OCI-LY7 (cell line): ENCODE data around the gene CDCA5. TPM values are rescaled to one million over a fixed set of nuclear protein-coding genes. Genes with fewer than 3 reads are reported as not detected.

ENCODE experiments used
- BruUV-seq: library from RNA; stranded (reverse); fragments of 400-500 nt; replicated peaks from 2 replicates; lab custom pipeline; 2021; lab: Mats Ljungman, UMichigan
- CTCF ChIA-PET: fragments of 300-600 bp; sonication (Branson Sonifier 250); formaldehyde crosslinking; loops from one replicate; lab custom pipeline; 2022; ENCODE audit warnings: antibody characterized with exemption; ENCODE audit not compliant: unreplicated experiment; lab: Charles Lee
- POLR2A ChIA-PET: fragments of 300-600 bp; sonication (Branson Sonifier 250); formaldehyde crosslinking; loops from one replicate; lab custom pipeline; 2022; ENCODE audit warnings: antibody characterized with exemption; lab: Charles Lee
- DNase-seq: peaks from one replicate; pipeline ENCODE4 v3.0.0-alpha.2; 2015; ENCODE audit warnings: low spot score
- H2AFZ ChIP-seq: fragments of 200-600 bp; sonication (generic), shearing (Covaris generic); 2 replicates; pipeline ENCODE4 v1.6.1; 2014; ENCODE audit warnings: mild to moderate bottlenecking, antibody characterized with exemption, low read length, moderate library complexity
- H3K27ac ChIP-seq: fragments of 200-600 bp; sonication (generic); 2 replicates; pipeline ENCODE4 v1.5.1; 2014; ENCODE audit warnings: mixed run types, low read depth, mild to moderate bottlenecking, moderate library complexity, low read length, inconsistent platforms; ENCODE audit not compliant: poor library complexity, severe bottlenecking
- H3K36me3 ChIP-seq: fragments of 200-600 bp; sonication (generic); 2 replicates; pipeline ENCODE4 v1.6.1; 2014; ENCODE audit warnings: mild to moderate bottlenecking, antibody characterized with exemption, low read length, moderate library complexity, mixed read lengths; ENCODE audit not compliant: insufficient read depth
- H3K4me1 ChIP-seq: fragments of 200-600 bp; sonication (generic); 2 replicates; pipeline ENCODE4 v1.5.1; 2014; ENCODE audit warnings: mild to moderate bottlenecking, low read length; ENCODE audit not compliant: insufficient read depth, poor library complexity, severe bottlenecking
- H3K4me2 ChIP-seq: fragments of 200-600 bp; sonication (generic); 2 replicates; pipeline ENCODE4 v1.6.1; 2014; ENCODE audit warnings: mild to moderate bottlenecking, low read length
- H3K4me3 ChIP-seq: fragments of 200-600 bp; sonication (generic); 2 replicates; pipeline ENCODE4 v1.5.1; 2014; ENCODE audit warnings: mild to moderate bottlenecking, low read depth, low read length; ENCODE audit not compliant: poor library complexity, severe bottlenecking
- H3K79me2 ChIP-seq: fragments of 200-600 bp; sonication (generic); 2 replicates; pipeline ENCODE4 v1.6.1; 2016; ENCODE audit warnings: low read depth, mild to moderate bottlenecking, low read length, moderate library complexity, mixed read lengths; ENCODE audit not compliant: insufficient read depth
- H3K9me2 ChIP-seq: fragments of 200-600 bp; sonication (generic); 2 replicates; pipeline ENCODE4 v1.6.1; 2016; ENCODE audit warnings: mild to moderate bottlenecking, low read length, mixed read lengths; ENCODE audit not compliant: insufficient read depth
- H3K9me3 ChIP-seq: fragments of 200-600 bp; sonication (generic); 2 replicates; pipeline ENCODE4 v1.6.1; 2014; ENCODE audit warnings: mild to moderate bottlenecking, mixed run types, low read length, mixed read lengths
- H4K20me1 ChIP-seq: fragments of 200-600 bp; sonication (generic); 2 replicates; pipeline ENCODE4 v1.6.1; 2014; ENCODE audit warnings: mild to moderate bottlenecking, antibody characterized with exemption, low read length, moderate library complexity, mixed read lengths; ENCODE audit not compliant: insufficient read depth
- CTCF ChIP-seq: fragments of 200-600 bp; sonication (generic); conservative IDR thresholded peaks from 2 replicates; pipeline ENCODE4 v1.5.1; 2014; ENCODE audit warnings: mild to moderate bottlenecking, antibody characterized with exemption, low read length, moderate library complexity, mixed read lengths
- EZH2phosphoT487 ChIP-seq: fragments of 200-600 bp; sonication (generic); IDR thresholded peaks from 2 replicates; pipeline ENCODE4 v1.6.1; 2018; ENCODE audit warnings: low read depth, borderline replicate concordance, mild to moderate bottlenecking, mixed run types, antibody characterized with exemption, low read length, moderate library complexity, mixed read lengths
- intact Hi-C: fragments of 100-400 bp; cut with micrococcal nuclease; formaldehyde crosslinking; loops from one replicate; pipeline ENCODE4 v1.10.0; 2022; ENCODE audit not compliant: unreplicated experiment
- microRNA-seq: library from miRNA; unstranded; fragments of <30 nt; microRNA quantifications from one replicate; pipeline ENCODE4 v1.2.0, GENCODE V29; 2022; ENCODE audit warnings: borderline replicate concordance
- small RNA-seq: library from RNA; depleted of rRNA; stranded (forward); fragments of <200 nt; gene quantifications from one replicate; pipeline ENCODE3, GENCODE V24; 2014
- total RNA-seq, 2 experiments: library from RNA; depleted of rRNA in 1 of 2; stranded (reverse); fragments of >200 nt in 1 of 2; shearing (Covaris generic) in 1 of 2; gene quantifications; 2 replicates each; pipeline ENCODE4 v1.2.3, GENCODE V29; 2014 to 2022

Gene CDCA5
- total RNA-seq, 2 experiments from 2014 or later: 135 to 151 TPM

GRCh38 chr11:65034423-65034822 lies 49.4 kb downstream of the CDCA5 start:
- H3K4me2 ChIP-seq: no peak overlapping the region
- H3K36me3 ChIP-seq: peaks cover 13% of the 10 kb centered on the region
- no peaks in the 10 kb centered on the region; the same call in 1 of the 2 replicates for H3K79me2 ChIP-seq
- no peaks in the 10 kb centered on the region for H3K9me2 ChIP-seq
- no peaks in the 10 kb centered on the region for H4K20me1 ChIP-seq
- no TSS peak for BruUV-seq
- no peak overlapping the region for H2AFZ ChIP-seq
- H3K4me1 ChIP-seq: peaks cover 24% of the 10 kb centered on the region
- H3K27ac ChIP-seq: no peak overlapping the region
- H3K9me3 ChIP-seq: no peaks in the 10 kb centered on the region
- ChIA-PET CTCF (no interaction called here), POLR2A (no interaction called here)
- no peak overlapping the region for H3K4me3 ChIP-seq
- intact Hi-C loops: no loop called here
- TF ChIP-seq CTCF: no peak
- DNase-seq: no peak

GRCh38 chr11:65032216-65032615 lies 51.6 kb downstream of the CDCA5 start:
- H3K9me2 ChIP-seq: no peaks in the 10 kb centered on the region
- H3K4me3 ChIP-seq: no peak overlapping the region
- CTCF ChIA-PET: no interaction called here
- no peak overlapping the region for H2AFZ ChIP-seq
- BruUV-seq: no TSS peak
- peaks cover 13% of the 10 kb centered on the region for H3K36me3 ChIP-seq
- H3K79me2 ChIP-seq: peaks cover 8% of the 10 kb centered on the region; the same call in 1 of the 2 replicates
- intact Hi-C loops: no loop called here
- 0 out of 2 replicates have a peak, but pooled peaks have one; percentile 33 for TF ChIP-seq CTCF
- TF ChIP-seq EZH2phosphoT487: no peak
- H3K4me1 ChIP-seq: peaks cover 21% of the 10 kb centered on the region
- no peak overlapping the region for H3K27ac ChIP-seq
- H3K4me2 ChIP-seq: no peak overlapping the region
- H4K20me1 ChIP-seq: no peaks in the 10 kb centered on the region
- H3K9me3 ChIP-seq: no peaks in the 10 kb centered on the region
- POLR2A ChIA-PET: interaction anchor here (0.7 kb wide), 1 partner anchor 19 kb away, joined by 3 read pairs; no protein-coding TSS in a partner anchor
- DNase-seq: no peak

Small RNA genes lying within 50 kb of the gene (microRNA-seq; reads per million reads assigned to microRNA genes)
- 3.8 reads per million for gene MIR6751

Small RNA genes lying within 50 kb of the gene (small RNA-seq; reads per million reads assigned to genes)
- not detected for gene SNX15

Other genes starting within 250 kb of the CDCA5 start
- gene CDC42BPG, start 239.4 kb downstream of the CDCA5 start, total RNA-seq (2014; rRNA removed; shearing (Covaris generic)): 4.9 TPM in 2 replicates
- gene CDC42BPG, start 239.4 kb downstream of the CDCA5 start, total RNA-seq (2022): 3.5 and 5.1 TPM in 2 replicates
- 101 and 107 TPM in 2 replicates for gene EHD1, start 205.4 kb downstream of the CDCA5 start, total RNA-seq (2014; rRNA removed; shearing (Covaris generic))
- gene EHD1, start 205.4 kb downstream of the CDCA5 start, total RNA-seq (2022): 153 and 177 TPM in 2 replicates
- 18.1 and 29.0 TPM in 2 replicates for gene ATG2A, start 166.8 kb downstream of the CDCA5 start, total RNA-seq (2014; rRNA removed; shearing (Covaris generic))
- gene ATG2A, start 166.8 kb downstream of the CDCA5 start, total RNA-seq (2022): 28.2 and 28.7 TPM in 2 replicates
- gene PPP2R5B, start 159.4 kb downstream of the CDCA5 start, total RNA-seq (2014; rRNA removed; shearing (Covaris generic)): 8.6 and 8.8 TPM in 2 replicates
- gene PPP2R5B, start 159.4 kb downstream of the CDCA5 start, total RNA-seq (2022): 13.3 and 16.2 TPM in 2 replicates
- gene GPHA2, start 148.1 kb downstream of the CDCA5 start, total RNA-seq (2014; rRNA removed; shearing (Covaris generic)): not detected in 2 replicates
- gene GPHA2, start 148.1 kb downstream of the CDCA5 start, total RNA-seq (2022): not detected in 2 replicates
- gene MAJIN, start 111.9 kb downstream of the CDCA5 start, total RNA-seq (2014; rRNA removed; shearing (Covaris generic)): not detected in 2 replicates
- not detected in 2 replicates for gene MAJIN, start 111.9 kb downstream of the CDCA5 start, total RNA-seq (2022)
- 0.33 and 0.79 TPM in 2 replicates for gene BATF2, start 87.1 kb downstream of the CDCA5 start, total RNA-seq (2014; rRNA removed; shearing (Covaris generic))
- 0.61 and 0.70 TPM in 2 replicates for gene BATF2, start 87.1 kb downstream of the CDCA5 start, total RNA-seq (2022)
- 113 and 130 TPM in 2 replicates for gene ARL2, start 69.9 kb downstream of the CDCA5 start, total RNA-seq (2014; rRNA removed; shearing (Covaris generic))
- gene ARL2, start 69.9 kb downstream of the CDCA5 start, total RNA-seq (2022): 95.9 and 102 TPM in 2 replicates
- gene SNX15, start 56.6 kb downstream of the CDCA5 start, total RNA-seq (2014; rRNA removed; shearing (Covaris generic)): 25.9 and 31.6 TPM in 2 replicates
- gene SNX15, start 56.6 kb downstream of the CDCA5 start, total RNA-seq (2022): 28.3 and 33.6 TPM in 2 replicates
- 23.3 and 28.2 TPM in 2 replicates for gene SAC3D1, start 42.8 kb downstream of the CDCA5 start, total RNA-seq (2014; rRNA removed; shearing (Covaris generic))
- gene SAC3D1, start 42.8 kb downstream of the CDCA5 start, total RNA-seq (2022): 32.5 and 32.7 TPM in 2 replicates
- 2.7 and 7.1 TPM in 2 replicates for gene NAALADL1, start 25.5 kb downstream of the CDCA5 start, total RNA-seq (2014; rRNA removed; shearing (Covaris generic))
- gene NAALADL1, start 25.5 kb downstream of the CDCA5 start, total RNA-seq (2022): 3.9 and 4.6 TPM in 2 replicates
- 39.5 and 43.9 TPM in 2 replicates for gene ZFPL1, start 182 bp upstream of the CDCA5 start, total RNA-seq (2014; rRNA removed; shearing (Covaris generic))
- gene ZFPL1, start 182 bp upstream of the CDCA5 start, total RNA-seq (2022): 38.4 and 42.6 TPM in 2 replicates
- gene VPS51, start 12.2 kb upstream of the CDCA5 start, total RNA-seq (2014; rRNA removed; shearing (Covaris generic)): 214 and 221 TPM in 2 replicates
- 119 and 146 TPM in 2 replicates for gene VPS51, start 12.2 kb upstream of the CDCA5 start, total RNA-seq (2022)
- 25.8 and 30.1 TPM in 2 replicates for gene TM7SF2, start 27.8 kb upstream of the CDCA5 start, total RNA-seq (2014; rRNA removed; shearing (Covaris generic))
- 46.7 and 54.1 TPM in 2 replicates for gene TM7SF2, start 27.8 kb upstream of the CDCA5 start, total RNA-seq (2022)
- gene ZNHIT2, start 33.7 kb upstream of the CDCA5 start, total RNA-seq (2014; rRNA removed; shearing (Covaris generic)): 29.9 and 32.4 TPM in 2 replicates
- gene ZNHIT2, start 33.7 kb upstream of the CDCA5 start, total RNA-seq (2022): 10.7 and 11.5 TPM in 2 replicates
- 1,573 and 1,628 TPM in 2 replicates for gene FAU, start 38.1 kb upstream of the CDCA5 start, total RNA-seq (2014; rRNA removed; shearing (Covaris generic))
- gene FAU, start 38.1 kb upstream of the CDCA5 start, total RNA-seq (2022): 1,401 and 1,406 TPM in 2 replicates
- gene MRPL49, start 38.3 kb upstream of the CDCA5 start, total RNA-seq (2014; rRNA removed; shearing (Covaris generic)): 81.6 and 83.2 TPM in 2 replicates
- 65.2 and 67.2 TPM in 2 replicates for gene MRPL49, start 38.3 kb upstream of the CDCA5 start, total RNA-seq (2022)
- gene SYVN1, start 50.5 kb upstream of the CDCA5 start, total RNA-seq (2014; rRNA removed; shearing (Covaris generic)): 102 and 134 TPM in 2 replicates
- gene SYVN1, start 50.5 kb upstream of the CDCA5 start, total RNA-seq (2022): 310 and 320 TPM in 2 replicates
- not detected in 2 replicates for gene SPDYC, start 86.2 kb upstream of the CDCA5 start, total RNA-seq (2014; rRNA removed; shearing (Covaris generic))
- gene SPDYC, start 86.2 kb upstream of the CDCA5 start, total RNA-seq (2022): not detected in 2 replicates
- gene CAPN1, start 97.9 kb upstream of the CDCA5 start, total RNA-seq (2014; rRNA removed; shearing (Covaris generic)): 66.9 and 89.9 TPM in 2 replicates
- 111 and 118 TPM in 2 replicates for gene CAPN1, start 97.9 kb upstream of the CDCA5 start, total RNA-seq (2022)
- gene POLA2, start 177.9 kb upstream of the CDCA5 start, total RNA-seq (2014; rRNA removed; shearing (Covaris generic)): 47.5 and 50.0 TPM in 2 replicates
- gene POLA2, start 177.9 kb upstream of the CDCA5 start, total RNA-seq (2022): 89.1 and 103 TPM in 2 replicates
- not detected in 2 replicates for gene CDC42EP2, start 230.8 kb upstream of the CDCA5 start, total RNA-seq (2014; rRNA removed; shearing (Covaris generic))
- gene CDC42EP2, start 230.8 kb upstream of the CDCA5 start, total RNA-seq (2022): 1.7 and 3.9 TPM in 2 replicates
- 38.5 and 39.9 TPM in 2 replicates for gene DPF2, start 249.8 kb upstream of the CDCA5 start, total RNA-seq (2014; rRNA removed; shearing (Covaris generic))
- 62.2 and 64.2 TPM in 2 replicates for gene DPF2, start 249.8 kb upstream of the CDCA5 start, total RNA-seq (2022)